Activated T-cell treated with anti-CD3 and anti-CD28 coated beads, Interleukin-2, amount 50 U/mL, for 24 hours (primary cell): ENCODE data around the gene PARP6.
A peak's percentile ranks its signal among the peaks of the same experiment; 100 is the strongest.

ENCODE experiments used
- DNase-seq: peaks from one replicate; pipeline ENCODE4 v3.0.0-alpha.2; 2020
- H3K27ac Mint-ChIP-seq: 2 replicates; pipeline ENCODE4 v1.8.0; 2020; ENCODE audit warnings: mild to moderate bottlenecking, mixed read lengths
- H3K27me3 Mint-ChIP-seq: 2 replicates; pipeline ENCODE4 v1.8.0; 2020; ENCODE audit warnings: mixed read lengths
- H3K36me3 Mint-ChIP-seq: 2 replicates; pipeline ENCODE4 v1.8.0; 2020; ENCODE audit warnings: low read depth, mixed read lengths
- H3K4me1 Mint-ChIP-seq: 2 replicates; pipeline ENCODE4 v1.8.0; 2020; ENCODE audit warnings: low read depth, mixed read lengths
- H3K4me3 Mint-ChIP-seq: 2 replicates; pipeline ENCODE4 v1.8.0; 2020; ENCODE audit warnings: mild to moderate bottlenecking, moderate library complexity, mixed read lengths
- H3K9me3 Mint-ChIP-seq: 2 replicates; pipeline ENCODE4 v1.8.0; 2020; ENCODE audit warnings: mixed read lengths

The PARP6 gene

DNA sequence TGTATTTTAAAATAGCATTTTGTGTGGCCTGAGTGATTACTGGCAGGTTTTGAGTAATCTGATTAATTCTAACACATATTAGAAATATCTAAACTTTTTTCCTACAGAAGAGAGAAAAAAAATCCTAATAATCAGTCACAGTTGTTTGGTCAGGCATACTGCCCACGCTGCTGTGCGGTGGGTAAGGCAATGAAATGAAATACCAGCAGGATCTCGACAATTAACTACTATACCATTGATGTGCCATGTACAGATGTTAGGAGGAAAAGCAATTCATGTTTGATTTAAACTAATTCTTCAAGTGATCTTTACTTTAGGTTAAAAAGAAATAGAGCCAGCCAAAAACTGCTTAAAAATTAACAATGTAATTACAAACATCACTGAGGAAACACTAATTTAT, 79.9 kb downstream of the PARP6 start:
- no peaks in the 10 kb centered on the region for H3K9me3 Mint-ChIP-seq
- H3K4me1 Mint-ChIP-seq: no peaks in the 10 kb centered on the region
- H3K4me3 Mint-ChIP-seq: no peak overlapping the region
- H3K27ac Mint-ChIP-seq: peak overlapping the region; percentile 2
- no peak for DNase-seq
- peaks cover 46% of the 10 kb centered on the region for H3K27me3 Mint-ChIP-seq
- H3K36me3 Mint-ChIP-seq: no peaks in the 10 kb centered on the region
